ENCODE results near the gene SV2B. TPM values are rescaled to one million over a fixed set of nuclear protein-coding genes. Genes with fewer than 3 reads are reported as not detected.

SV2B gene
- total RNA-seq, 1 experiment from 2014 or later = not detected

DNA sequence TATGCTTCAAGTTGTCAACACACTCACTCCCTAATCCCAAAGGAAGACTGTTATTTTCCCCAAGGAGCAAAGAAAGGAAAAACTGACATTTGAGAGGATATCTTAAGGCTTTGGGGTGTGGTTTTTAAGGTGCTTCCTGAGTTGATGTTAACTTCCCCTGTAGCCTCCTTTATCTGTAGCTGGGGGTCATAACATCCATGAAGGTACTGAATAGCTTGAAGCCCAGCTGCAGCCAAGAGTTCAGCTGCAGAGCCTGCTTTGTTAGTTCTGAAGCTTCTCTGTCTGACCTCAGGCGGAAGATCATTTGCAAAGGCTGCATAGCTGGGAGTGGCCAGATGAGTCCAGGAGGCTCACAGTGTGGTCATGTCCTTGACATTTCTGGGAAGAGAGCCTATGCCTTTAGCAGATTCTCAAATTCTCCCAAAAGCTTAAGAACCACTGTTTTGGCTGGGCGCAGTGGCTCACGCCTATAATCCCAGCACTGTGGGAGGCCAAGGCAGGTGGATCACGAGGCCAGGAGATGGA lies 165.4 kb downstream of the SV2B start:
- Histone ChIP-seq H3K9me2 (ENCODE audit: insufficient read depth) (no peaks in the 10 kb centered on the region), H3K4me2 (no peak overlapping the region), H3K9me3 (ENCODE audit: insufficient read depth, low read depth) (no peaks in the 10 kb centered on the region), H3K27ac (no peak overlapping the region), H3K36me3 (ENCODE audit: low read depth) (no peaks in the 10 kb centered on the region), H2AFZ (no peak overlapping the region), H3F3A (ENCODE audit: insufficient read depth, low read depth) (no peaks in the 10 kb centered on the region), H3K27me3 (ENCODE audit: insufficient read depth, low read depth) (peaks cover 35% of the 10 kb centered on the region), H4K20me1 (ENCODE audit: insufficient read depth) (no peaks in the 10 kb centered on the region), H3K4me3 (no peak overlapping the region), H3K4me1 (replicated peaks; ENCODE audit: insufficient read depth) (no peaks in the 10 kb centered on the region), H3K79me2 (ENCODE audit: low read depth) (no peaks in the 10 kb centered on the region)
- intact Hi-C loops (cut with micrococcal nuclease; ENCODE audit: unreplicated experiment) = no loop called here
- ChIA-PET CTCF (no interaction called here), POLR2A (ENCODE audit: unreplicated experiment) (interaction anchor here (0.6 kb wide), 1 partner anchor 272 kb away, joined by 5 read pairs; no protein-coding TSS in a partner anchor)
- BruUV-seq (replicated peaks) = no TSS peak
- DNase-seq = no peak
- TF ChIP-seq, protein P1, sequence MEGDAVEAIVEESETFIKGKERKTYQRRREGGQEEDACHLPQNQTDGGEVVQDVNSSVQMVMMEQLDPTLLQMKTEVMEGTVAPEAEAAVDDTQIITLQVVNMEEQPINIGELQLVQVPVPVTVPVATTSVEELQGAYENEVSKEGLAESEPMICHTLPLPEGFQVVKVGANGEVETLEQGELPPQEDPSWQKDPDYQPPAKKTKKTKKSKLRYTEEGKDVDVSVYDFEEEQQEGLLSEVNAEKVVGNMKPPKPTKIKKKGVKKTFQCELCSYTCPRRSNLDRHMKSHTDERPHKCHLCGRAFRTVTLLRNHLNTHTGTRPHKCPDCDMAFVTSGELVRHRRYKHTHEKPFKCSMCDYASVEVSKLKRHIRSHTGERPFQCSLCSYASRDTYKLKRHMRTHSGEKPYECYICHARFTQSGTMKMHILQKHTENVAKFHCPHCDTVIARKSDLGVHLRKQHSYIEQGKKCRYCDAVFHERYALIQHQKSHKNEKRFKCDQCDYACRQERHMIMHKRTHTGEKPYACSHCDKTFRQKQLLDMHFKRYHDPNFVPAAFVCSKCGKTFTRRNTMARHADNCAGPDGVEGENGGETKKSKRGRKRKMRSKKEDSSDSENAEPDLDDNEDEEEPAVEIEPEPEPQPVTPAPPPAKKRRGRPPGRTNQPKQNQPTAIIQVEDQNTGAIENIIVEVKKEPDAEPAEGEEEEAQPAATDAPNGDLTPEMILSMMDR (conservative IDR thresholded peaks at IDR 0.05) = no peak
- no peak for TF ChIP-seq EZH2 (IDR thresholded peaks at IDR 0.05; ENCODE audit: low read depth)

DNA sequence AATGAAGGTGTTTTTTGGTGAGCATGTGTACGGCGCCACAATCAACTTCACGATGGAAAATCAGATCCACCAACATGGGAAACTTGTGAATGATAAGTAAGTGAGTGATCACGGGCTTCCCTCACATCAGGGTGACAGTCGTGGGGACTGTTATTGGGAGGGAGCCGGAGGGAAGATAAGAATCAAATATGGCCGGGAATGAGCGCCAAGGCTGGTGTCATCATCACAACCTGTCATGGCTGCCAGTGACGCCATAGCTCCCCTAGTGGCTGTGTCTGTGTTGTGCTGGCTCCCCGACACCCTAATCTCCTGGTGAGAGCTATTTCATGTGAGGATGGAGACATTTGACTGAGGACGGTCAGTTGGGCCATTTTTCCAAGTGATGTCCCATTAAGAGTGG lies 168.5 kb downstream of the SV2B start:
- no peak for DNase-seq
- no TSS peak for BruUV-seq (replicated peaks)

DNA sequence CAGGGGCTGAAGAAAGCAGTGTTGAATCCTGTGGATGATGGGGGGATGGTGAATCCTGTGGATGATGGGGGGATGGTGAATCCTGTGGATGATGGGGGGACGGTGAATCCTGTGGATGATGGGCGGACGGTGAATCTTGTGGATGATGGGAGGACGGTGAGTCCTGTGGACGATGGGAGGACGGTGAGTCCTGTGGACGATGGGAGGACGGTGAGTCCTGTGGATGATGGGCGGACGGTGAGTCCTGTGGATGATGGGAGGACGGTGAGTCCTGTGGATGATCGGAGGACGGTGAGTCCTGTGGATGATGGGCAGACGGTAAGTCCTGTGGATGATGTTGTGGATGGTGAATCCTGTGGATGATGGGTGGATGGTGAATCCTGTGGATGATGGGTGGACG lies 170.7 kb downstream of the SV2B start:
- ChIA-PET CTCF (no interaction called here), POLR2A (ENCODE audit: unreplicated experiment) (no interaction called here)
- intact Hi-C loops (cut with micrococcal nuclease; ENCODE audit: unreplicated experiment) = loop anchor here (1.0 to 5.0 kb wide), 3 partner anchors 214 to 977 kb away; no protein-coding TSS in a partner anchor
- Histone ChIP-seq H3K4me2 (no peak overlapping the region), H3K4me1 (replicated peaks; ENCODE audit: insufficient read depth) (no peaks in the 10 kb centered on the region), H3F3A (ENCODE audit: insufficient read depth, low read depth) (no peaks in the 10 kb centered on the region), H3K9me3 (ENCODE audit: insufficient read depth, low read depth) (0 out of 2 replicates have a peak, but pooled peaks cover 3% of the 10 kb centered on the region), H3K27ac (no peak overlapping the region), H4K20me1 (ENCODE audit: insufficient read depth) (no peaks in the 10 kb centered on the region), H2AFZ (no peak overlapping the region), H3K27me3 (ENCODE audit: insufficient read depth, low read depth) (peaks cover 18% of the 10 kb centered on the region; the same call in 1 of the 2 replicates), H3K4me3 (no peak overlapping the region), H3K36me3 (ENCODE audit: low read depth) (no peaks in the 10 kb centered on the region), H3K9me2 (ENCODE audit: insufficient read depth) (no peaks in the 10 kb centered on the region), H3K79me2 (ENCODE audit: low read depth) (no peaks in the 10 kb centered on the region)
- DNase-seq = no peak
- no peak for TF ChIP-seq EZH2 (IDR thresholded peaks at IDR 0.05; ENCODE audit: low read depth)
- TF ChIP-seq, protein P1 (conservative IDR thresholded peaks at IDR 0.05) = no peak
- BruUV-seq (replicated peaks) = no TSS peak

More for the DNA sequence above, 168.5 kb downstream of the SV2B start:
- no peaks in the 10 kb centered on the region for H3K9me2 ChIP-seq (ENCODE audit: insufficient read depth)
- no peaks in the 10 kb centered on the region for H3K36me3 ChIP-seq (ENCODE audit: low read depth)
- ChIA-PET POLR2A (ENCODE audit: unreplicated experiment) (no interaction called here), CTCF (no interaction called here)
- intact Hi-C loops (cut with micrococcal nuclease; ENCODE audit: unreplicated experiment) = no loop called here
- H4K20me1 ChIP-seq (ENCODE audit: insufficient read depth) = no peaks in the 10 kb centered on the region
- no peaks in the 10 kb centered on the region for H3K79me2 ChIP-seq (ENCODE audit: low read depth)
- no peaks in the 10 kb centered on the region for H3K9me3 ChIP-seq (ENCODE audit: insufficient read depth, low read depth)
- peaks cover 20% of the 10 kb centered on the region for H3K27me3 ChIP-seq (ENCODE audit: insufficient read depth, low read depth)
- no peaks in the 10 kb centered on the region for H3F3A ChIP-seq (ENCODE audit: insufficient read depth, low read depth)
- no peak overlapping the region for H2AFZ ChIP-seq
- H3K4me2 ChIP-seq = no peak overlapping the region
- H3K4me3 ChIP-seq = no peak overlapping the region
- H3K27ac ChIP-seq = no peak overlapping the region
- no peak for TF ChIP-seq EZH2 (IDR thresholded peaks at IDR 0.05; ENCODE audit: low read depth)
- TF ChIP-seq, protein P1 (conservative IDR thresholded peaks at IDR 0.05) = peak; percentile 46; the same call in 1 of the 2 replicates
- no peaks in the 10 kb centered on the region for H3K4me1 ChIP-seq (replicated peaks; ENCODE audit: insufficient read depth)
